ENCODE data around the gene NEO1. TPM values are rescaled to one million over a fixed set of nuclear protein-coding genes. Genes with fewer than 3 reads are reported as not detected.

Gene NEO1
- total and polyA plus RNA-seq, 11 donors: 4.4 to 31.5 (median 11.9) TPM

GRCh38 chr15:73183071-73183470, 130.8 kb downstream of the NEO1 start:
- intact Hi-C loops (cut with DNase I): no loop called here
- ATAC-seq: no peak
- H3K4me3 ChIP-seq: no peak overlapping the region

GRCh38 chr15:73190189-73190601, 137.9 kb downstream of the NEO1 start:
- no peaks in the 10 kb centered on the region for H3K36me3 ChIP-seq
- no peaks in the 10 kb centered on the region for H3K27me3 ChIP-seq
- intact Hi-C loops (cut with DNase I): no loop called here
- H3K4me3 ChIP-seq: no peak overlapping the region
- TF ChIP-seq CTCF (IDR thresholded peaks at IDR 0.05): no peak
- TF ChIP-seq POLR2A (IDR thresholded peaks at IDR 0.05): no peak
- DNase-seq: no peak
- ATAC-seq: no peak
- peaks cover 0 to 10% (median 0%) of the 10 kb centered on the region in 12 donors for H3K9me3 ChIP-seq
- peaks cover 0 to 10% (median 0%) of the 10 kb centered on the region in 12 donors for H3K4me1 ChIP-seq
- WGBS, 4 donors: 43 to 56% (median 47%) methylated on average over 2 of the region's 2 CpGs
- peak overlapping the region in 1 of 12 donors; percentile 10 for H3K27ac ChIP-seq

More at GRCh38 chr15:73183071-73183470, 130.8 kb downstream of the NEO1 start:
- 91 to 97% (median 94%) methylated on average over 3 of the region's 3 CpGs for WGBS, 4 donors
- TF ChIP-seq POLR2A (IDR thresholded peaks at IDR 0.05) (no peak), CTCF (IDR thresholded peaks at IDR 0.05) (no peak)
- H3K27ac ChIP-seq: no peak overlapping the region
- no peaks in the 10 kb centered on the region for H3K4me1 ChIP-seq
- peaks cover 0 to 13% (median 0%) of the 10 kb centered on the region in 12 donors for H3K9me3 ChIP-seq
- H3K27me3 ChIP-seq: no peaks in the 10 kb centered on the region
- peaks cover 0 to 19% (median 2%) of the 10 kb centered on the region in 9 donors for H3K36me3 ChIP-seq
- no peak for DNase-seq

GRCh38 chr15:73195166-73195565, 142.9 kb downstream of the NEO1 start:
- TF ChIP-seq CTCF (IDR thresholded peaks at IDR 0.05) (no peak), POLR2A (IDR thresholded peaks at IDR 0.05) (no peak)
- Histone ChIP-seq H3K36me3 (no peaks in the 10 kb centered on the region), H3K4me1 (peaks cover 0 to 4% (median 0%) of the 10 kb centered on the region in 12 donors), H3K9me3 (no peaks in the 10 kb centered on the region), H3K4me3 (no peak overlapping the region), H3K27me3 (no peaks in the 10 kb centered on the region), H3K27ac (no peak overlapping the region)
- no peak for ATAC-seq
- intact Hi-C loops (cut with DNase I): no loop called here
- WGBS, 4 donors: 92 to 98% (median 95%) methylated on average over 1 of the region's 1 CpG
- no peak for DNase-seq

GRCh38 chr15:73196113-73196512, 143.8 kb downstream of the NEO1 start:
- TF ChIP-seq CTCF (IDR thresholded peaks at IDR 0.05) (no peak), POLR2A (IDR thresholded peaks at IDR 0.05) (no peak)
- Histone ChIP-seq H3K27ac (no peak overlapping the region), H3K36me3 (no peaks in the 10 kb centered on the region), H3K9me3 (no peaks in the 10 kb centered on the region), H3K4me3 (no peak overlapping the region), H3K27me3 (no peaks in the 10 kb centered on the region), H3K4me1 (no peaks in the 10 kb centered on the region)
- 43 to 61% (median 56%) methylated on average over 2 of the region's 2 CpGs for WGBS, 4 donors
- ATAC-seq (no peak), DNase-seq (no peak)
- intact Hi-C loops (cut with DNase I): no loop called here
